Measurements from ENCODE around the gene KRT35.
"Not testable (repeated sequence)": the region's sequence is repeated elsewhere in the genome, so short reads cannot be mapped to it uniquely, and the experiment has no call there.

The KRT35 gene

GRCh38 chr17:41453066-41453465 lies 27.9 kb downstream of the KRT35 start:
- DNase-seq (ENCODE audit: low read depth): no peak

GRCh38 chr17:41452281-41452680 lies 28.7 kb downstream of the KRT35 start:
- no peak for DNase-seq (ENCODE audit: low read depth)

GRCh38 chr17:41451154-41451728 lies 29.7 kb downstream of the KRT35 start:
- no peak for DNase-seq (ENCODE audit: low read depth)

- no peak for DNase-seq (ENCODE audit: low read depth)
These were observed 31.9 kb downstream of the KRT35 start for GRCh38 chr17:41449008-41449407.

- DNase-seq (ENCODE audit: low read depth): no peak
These were observed 32.4 kb downstream of the KRT35 start for GRCh38 chr17:41448506-41448905.

GRCh38 chr17:41446806-41447205 lies 34.1 kb downstream of the KRT35 start:
- no peak for DNase-seq (ENCODE audit: low read depth)

- DNase-seq (ENCODE audit: low read depth): no peak
These were observed 36.3 kb downstream of the KRT35 start for GRCh38 chr17:41444640-41445039.

- DNase-seq (ENCODE audit: low read depth): no peak
These were observed 36.8 kb downstream of the KRT35 start for GRCh38 chr17:41444186-41444585.

GRCh38 chr17:41442739-41443138 lies 38.2 kb downstream of the KRT35 start:
- no peak for DNase-seq (ENCODE audit: low read depth)

- no peak for DNase-seq (ENCODE audit: low read depth)
These were observed 40.4 kb downstream of the KRT35 start, which contains the start of gene KRT38 for GRCh38 chr17:41440531-41441033. TSS of gene KRT38 (minus strand) at chr17:41440983. CDS start at chr17:41440921, 62 bp downstream.

GRCh38 chr17:41439375-41439774 lies 41.6 kb downstream of the KRT35 start:
- no peak for DNase-seq (ENCODE audit: low read depth)

- no peak for DNase-seq (ENCODE audit: low read depth)
These were observed 43.2 kb downstream of the KRT35 start for GRCh38 chr17:41437769-41438168.

- no peak for DNase-seq (ENCODE audit: low read depth)
These were observed 43.7 kb downstream of the KRT35 start for GRCh38 chr17:41437254-41437653.

GRCh38 chr17:41434415-41434814 lies 46.5 kb downstream of the KRT35 start:
- no peak for DNase-seq (ENCODE audit: low read depth)

- no peak for DNase-seq (ENCODE audit: low read depth)
These were observed 46.9 kb downstream of the KRT35 start for GRCh38 chr17:41434005-41434404.

GRCh38 chr17:41433586-41433985 lies 47.4 kb downstream of the KRT35 start:
- DNase-seq (ENCODE audit: low read depth): no peak

GRCh38 chr17:41430376-41430775 lies 50.6 kb downstream of the KRT35 start:
- not testable (repeated sequence) for DNase-seq (ENCODE audit: low read depth)

- DNase-seq (ENCODE audit: low read depth): no peak
These were observed 51.3 kb downstream of the KRT35 start for GRCh38 chr17:41429667-41430066.

- DNase-seq (ENCODE audit: low read depth): no peak
These were observed 52.2 kb downstream of the KRT35 start for GRCh38 chr17:41428591-41429291.

Measured in activated T-cell treated with anti-CD3 and anti-CD28 coated beads for 1 hour (primary cell).